HG02642 (cell line): ENCODE results near the gene RAD51AP2.

Source experiments
- ATAC-seq: cut with Tn5 transposase; IDR thresholded peaks from one replicate; pipeline ENCODE4 v1.9.1; 2021; ENCODE audit warnings: mild to moderate bottlenecking; ENCODE audit not compliant: unreplicated experiment, poor library complexity

RAD51AP2 gene

GRCh38 chr2:17471979-17472378 lies 46.3 kb downstream of the RAD51AP2 start:
- ATAC-seq, result no peak

GRCh38 chr2:17470855-17471641 lies 47.2 kb downstream of the RAD51AP2 start:
- no peak for ATAC-seq

GRCh38 chr2:17461087-17461475 lies 57.2 kb downstream of the RAD51AP2 start:
- ATAC-seq, result no peak
